HTERT RPE-1 (cell line): ENCODE data around the gene NPAT.
"Not testable (repeated sequence)": the region's sequence is repeated elsewhere in the genome, so short reads cannot be mapped to it uniquely, and the experiment has no call there.

Experiments
- in situ Hi-C: fragments of 300-500 bp; cut with MboI; formaldehyde crosslinking; loops from 4 replicates; pipeline ENCODE4 v1.14.3; 2020; ENCODE audit warnings: low sequenced_read_pairs

The NPAT gene

DNA sequence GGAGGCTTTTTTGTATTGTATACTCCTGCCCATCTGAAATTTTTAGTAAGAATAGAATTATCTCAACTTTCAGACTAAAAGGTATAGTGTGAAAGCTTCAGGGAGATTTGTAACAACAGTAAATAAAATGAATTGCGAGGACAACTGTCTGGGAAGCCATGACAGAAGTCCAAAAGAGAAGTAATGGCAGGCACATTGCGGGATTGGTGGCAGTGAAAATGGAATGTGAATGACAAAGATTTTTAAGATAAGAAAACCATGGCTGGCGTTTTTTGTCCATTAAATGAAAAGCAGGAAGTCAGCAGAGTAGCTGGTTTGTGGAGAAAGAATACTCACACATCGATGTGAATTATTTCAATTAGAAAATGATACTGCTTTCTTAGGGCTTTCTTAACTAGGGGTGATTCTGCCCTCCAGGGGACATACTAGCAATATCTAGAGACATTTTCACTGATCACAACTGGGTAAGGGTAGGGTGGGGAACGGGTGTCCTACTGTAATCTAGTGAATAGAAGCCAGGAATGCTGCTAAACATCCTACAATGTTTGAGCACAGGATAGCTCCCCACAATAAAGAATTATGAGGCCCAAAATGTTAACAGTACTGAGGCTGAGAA is 1.6 kb downstream of the NPAT start:
- in situ Hi-C loops = no loop called here

- in situ Hi-C loops = no loop called here
These were observed 3.3 kb downstream of the NPAT start for GRCh38 chr11:108218912-108219783.

- in situ Hi-C loops = no loop called here
These were observed 4.0 kb downstream of the NPAT start for GRCh38 chr11:108218455-108218854.

GRCh38 chr11:108216988-108217387 is 5.5 kb downstream of the NPAT start:
- in situ Hi-C loops = no loop called here

GRCh38 chr11:108213784-108214183 is 8.7 kb downstream of the NPAT start:
- in situ Hi-C loops = no loop called here

GRCh38 chr11:108210441-108210840 is 12.0 kb downstream of the NPAT start:
- in situ Hi-C loops = no loop called here

GRCh38 chr11:108207683-108208060 is 14.8 kb downstream of the NPAT start:
- in situ Hi-C loops = no loop called here

- in situ Hi-C loops = no loop called here
These were observed 15.3 kb downstream of the NPAT start for GRCh38 chr11:108206969-108207682.

DNA sequence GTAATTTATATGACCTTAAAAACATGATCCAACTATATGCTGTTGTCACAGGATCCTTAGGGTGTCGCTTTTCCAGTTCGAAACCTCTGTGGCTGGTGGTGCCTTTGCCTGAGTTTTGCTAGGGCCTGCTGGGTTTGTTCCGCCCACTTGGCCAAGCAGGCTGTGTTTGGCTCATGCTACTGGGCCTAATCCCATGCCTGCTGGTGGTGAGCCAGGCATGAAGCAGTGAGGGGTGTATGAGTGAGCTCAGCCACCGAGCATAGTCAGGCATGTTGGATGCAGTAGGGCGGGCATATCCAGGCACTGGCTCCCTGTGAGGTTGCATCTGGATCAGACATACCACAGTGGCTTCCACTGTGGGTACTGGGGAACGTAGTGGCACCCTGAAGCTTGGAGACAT is 16.3 kb downstream of the NPAT start:
- in situ Hi-C loops = no loop called here

GRCh38 chr11:108204929-108205499 is 17.4 kb downstream of the NPAT start:
- in situ Hi-C loops = no loop called here

DNA sequence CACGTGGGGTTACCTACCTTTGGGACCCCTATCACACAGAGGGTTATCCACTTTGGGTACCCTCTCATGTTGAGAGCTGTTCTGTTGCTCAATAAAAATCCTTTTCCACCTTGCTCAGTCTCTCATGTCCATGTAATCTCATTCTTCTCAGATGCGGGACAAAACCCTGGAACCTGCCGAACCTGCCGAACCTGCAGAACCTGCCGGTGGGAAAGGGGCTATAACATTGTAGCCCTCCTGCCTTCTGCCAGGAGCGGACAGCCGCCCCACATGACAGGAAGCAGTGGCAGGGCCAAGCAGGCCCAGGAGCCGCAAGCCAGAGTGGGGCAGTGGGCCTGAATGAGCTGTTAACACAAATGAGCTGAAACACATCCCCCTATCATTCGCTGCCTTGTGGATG is 18.1 kb downstream of the NPAT start:
- in situ Hi-C loops = no loop called here

GRCh38 chr11:108203075-108203474 is 19.4 kb downstream of the NPAT start:
- in situ Hi-C loops = no loop called here

- in situ Hi-C loops = no loop called here
These were observed 22.8 kb downstream of the NPAT start for GRCh38 chr11:108199446-108200321.

- in situ Hi-C loops = no loop called here
These were observed 23.6 kb downstream of the NPAT start for GRCh38 chr11:108198833-108199232.

- in situ Hi-C loops = no loop called here
These were observed 25.1 kb downstream of the NPAT start for GRCh38 chr11:108197351-108197750.

GRCh38 chr11:108196901-108197300 is 25.5 kb downstream of the NPAT start:
- in situ Hi-C loops = no loop called here

DNA sequence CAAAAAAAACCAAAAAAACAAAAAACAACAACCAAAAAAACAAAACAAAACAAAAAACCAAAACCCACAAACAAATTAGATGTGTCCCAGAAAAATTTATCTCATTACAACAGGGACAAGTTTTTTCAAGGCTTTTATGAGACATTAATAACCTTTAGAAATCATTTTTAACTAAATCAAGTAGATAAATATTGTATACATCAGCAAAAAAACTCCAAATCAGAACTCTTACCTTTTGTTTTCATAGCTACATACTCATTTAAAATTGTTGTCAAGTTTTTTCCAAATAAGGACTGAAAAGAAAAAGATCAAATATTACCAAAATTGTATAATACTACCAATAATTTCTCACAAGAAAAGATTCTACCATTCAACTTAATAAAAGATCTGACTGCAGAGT is 28.7 kb downstream of the NPAT start:
- in situ Hi-C loops = no loop called here

DNA sequence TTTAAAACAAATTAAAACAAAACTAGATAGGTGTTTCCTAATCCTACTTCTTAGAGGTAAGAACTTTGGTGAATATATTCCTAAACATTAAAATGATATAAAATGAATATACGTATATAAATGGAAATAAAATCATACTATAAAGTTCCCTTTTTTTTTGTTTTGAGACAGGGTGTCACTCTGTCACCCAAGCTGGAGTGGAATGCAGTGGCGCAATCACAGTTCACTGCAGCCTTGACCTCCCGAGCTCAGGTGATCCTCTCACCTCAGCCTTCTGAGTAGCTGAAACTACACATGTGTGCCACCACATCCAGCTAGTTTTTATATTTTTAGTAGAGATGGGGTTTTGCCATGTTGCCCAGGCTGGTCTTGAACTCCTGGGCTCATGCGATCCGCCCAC is 44.9 kb downstream of the NPAT start:
- in situ Hi-C loops = no loop called here

- in situ Hi-C loops = no loop called here
These were observed 52.3 kb downstream of the NPAT start for GRCh38 chr11:108170184-108170583.

DNA sequence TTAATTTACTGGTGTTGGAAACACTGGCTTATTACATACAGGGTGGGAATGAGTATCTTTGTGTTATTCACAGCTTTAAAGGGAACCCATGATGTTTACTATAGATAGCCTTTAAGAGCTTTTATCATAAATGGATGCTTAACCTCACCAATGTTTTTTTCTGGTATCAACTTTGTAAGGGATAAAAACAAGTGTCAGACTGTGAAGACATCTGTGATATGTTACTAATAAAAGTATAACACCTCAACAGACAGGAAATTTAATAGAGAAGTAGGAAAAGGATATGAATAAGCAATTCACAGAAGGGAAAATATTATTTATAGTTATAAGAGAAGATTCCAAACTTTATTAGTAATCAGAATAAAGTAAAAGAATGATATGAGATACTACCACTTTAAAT is 54.8 kb downstream of the NPAT start:
- in situ Hi-C loops = no loop called here

GRCh38 chr11:108162878-108163277 is 59.6 kb downstream of the NPAT start:
- in situ Hi-C loops = not testable (repeated sequence)
